Astrocyte of the spinal cord (primary cell): ENCODE measurements around the gene HYCC1.

Experiments used
- DNase-seq: peaks from one replicate; pipeline ENCODE4 v3.0.0; 2011; ENCODE audit warnings: low read depth, low spot score
- H3K4me3 ChIP-seq: 2 replicates; pipeline ENCODE4 v1.5.1; 2011; ENCODE audit warnings: low read depth, mild to moderate bottlenecking, low read length, moderate library complexity
- in situ Hi-C: cut with HindIII; loops from 2 replicates; pipeline ENCODE4 v1.10.0; 2017; ENCODE audit warnings: low sequenced_read_pairs
- TF ChIP-seq, protein P1 (sequence below): IDR thresholded peaks from 2 replicates; pipeline ENCODE4 v1.5.1; 2012; ENCODE audit warnings: low read depth, mild to moderate bottlenecking, low read length, inconsistent platforms

Gene HYCC1

DNA sequence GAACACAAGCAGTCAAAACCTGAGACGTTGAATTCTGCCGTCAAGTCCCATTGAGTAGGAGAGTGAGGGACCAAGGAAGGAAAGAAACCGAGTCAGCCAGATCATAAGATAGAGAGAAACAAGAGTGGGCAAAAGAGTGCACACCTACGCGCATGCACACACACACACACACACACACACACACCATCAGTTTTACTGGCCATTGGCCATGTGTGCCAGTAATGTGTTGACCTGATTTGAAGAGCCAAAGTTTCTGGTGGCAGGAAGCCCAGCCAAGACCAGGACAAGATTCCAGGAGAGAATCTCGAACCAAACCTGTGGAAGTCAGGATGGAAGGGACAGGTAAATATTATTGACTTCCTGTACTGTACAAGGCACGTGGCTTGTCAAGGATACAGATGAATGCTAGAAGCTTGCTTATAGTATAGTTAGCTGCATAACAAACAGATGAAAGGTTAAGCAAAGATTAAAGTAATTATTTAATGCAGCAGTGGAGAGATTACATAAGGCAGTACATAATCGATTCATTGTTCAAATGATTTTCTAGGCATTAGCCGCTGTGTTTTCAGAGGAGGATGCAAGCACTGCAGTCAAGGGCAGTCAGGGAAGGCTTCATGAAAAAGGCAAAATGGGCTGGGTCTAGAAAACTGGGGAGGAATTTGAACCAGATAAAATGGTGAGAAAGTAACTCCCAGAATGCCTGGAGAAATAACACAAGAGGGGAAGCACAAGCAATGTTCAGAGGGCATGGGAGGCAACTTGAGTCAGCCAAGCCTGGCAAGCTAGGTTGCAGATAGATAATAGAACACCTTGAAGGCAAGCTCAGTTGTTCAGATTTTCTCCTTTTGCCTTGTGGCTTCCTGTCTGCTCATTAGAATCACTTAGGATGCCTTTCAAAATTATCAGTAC is 2.7 kb upstream of the HYCC1 start:
- in situ Hi-C loops = no loop called here
- no peak overlapping the region for H3K4me3 ChIP-seq
- TF ChIP-seq, protein P1, sequence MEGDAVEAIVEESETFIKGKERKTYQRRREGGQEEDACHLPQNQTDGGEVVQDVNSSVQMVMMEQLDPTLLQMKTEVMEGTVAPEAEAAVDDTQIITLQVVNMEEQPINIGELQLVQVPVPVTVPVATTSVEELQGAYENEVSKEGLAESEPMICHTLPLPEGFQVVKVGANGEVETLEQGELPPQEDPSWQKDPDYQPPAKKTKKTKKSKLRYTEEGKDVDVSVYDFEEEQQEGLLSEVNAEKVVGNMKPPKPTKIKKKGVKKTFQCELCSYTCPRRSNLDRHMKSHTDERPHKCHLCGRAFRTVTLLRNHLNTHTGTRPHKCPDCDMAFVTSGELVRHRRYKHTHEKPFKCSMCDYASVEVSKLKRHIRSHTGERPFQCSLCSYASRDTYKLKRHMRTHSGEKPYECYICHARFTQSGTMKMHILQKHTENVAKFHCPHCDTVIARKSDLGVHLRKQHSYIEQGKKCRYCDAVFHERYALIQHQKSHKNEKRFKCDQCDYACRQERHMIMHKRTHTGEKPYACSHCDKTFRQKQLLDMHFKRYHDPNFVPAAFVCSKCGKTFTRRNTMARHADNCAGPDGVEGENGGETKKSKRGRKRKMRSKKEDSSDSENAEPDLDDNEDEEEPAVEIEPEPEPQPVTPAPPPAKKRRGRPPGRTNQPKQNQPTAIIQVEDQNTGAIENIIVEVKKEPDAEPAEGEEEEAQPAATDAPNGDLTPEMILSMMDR = no peak
- DNase-seq = no peak

DNA sequence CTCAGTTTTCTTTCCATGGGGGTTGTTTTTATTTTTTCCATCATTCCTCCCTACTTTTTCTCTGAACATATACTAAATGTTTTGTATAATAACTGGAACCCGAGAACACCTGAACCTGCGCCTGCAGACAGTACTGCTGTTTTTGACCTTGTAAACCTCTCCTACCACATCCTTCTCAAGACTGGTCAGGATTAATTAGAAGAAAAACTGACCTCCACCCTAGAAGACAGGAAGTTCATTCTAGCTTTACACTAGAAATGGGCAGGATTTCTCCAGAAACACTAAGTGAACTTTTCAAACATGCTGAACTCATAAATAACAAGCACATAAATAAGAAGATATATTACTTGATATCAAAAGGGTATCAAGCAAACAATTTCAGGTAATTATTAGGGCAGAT is 751 bp upstream of the HYCC1 start:
- no peak overlapping the region for H3K4me3 ChIP-seq
- in situ Hi-C loops = no loop called here
- DNase-seq = no peak
- TF ChIP-seq, protein P1 = no peak

DNA sequence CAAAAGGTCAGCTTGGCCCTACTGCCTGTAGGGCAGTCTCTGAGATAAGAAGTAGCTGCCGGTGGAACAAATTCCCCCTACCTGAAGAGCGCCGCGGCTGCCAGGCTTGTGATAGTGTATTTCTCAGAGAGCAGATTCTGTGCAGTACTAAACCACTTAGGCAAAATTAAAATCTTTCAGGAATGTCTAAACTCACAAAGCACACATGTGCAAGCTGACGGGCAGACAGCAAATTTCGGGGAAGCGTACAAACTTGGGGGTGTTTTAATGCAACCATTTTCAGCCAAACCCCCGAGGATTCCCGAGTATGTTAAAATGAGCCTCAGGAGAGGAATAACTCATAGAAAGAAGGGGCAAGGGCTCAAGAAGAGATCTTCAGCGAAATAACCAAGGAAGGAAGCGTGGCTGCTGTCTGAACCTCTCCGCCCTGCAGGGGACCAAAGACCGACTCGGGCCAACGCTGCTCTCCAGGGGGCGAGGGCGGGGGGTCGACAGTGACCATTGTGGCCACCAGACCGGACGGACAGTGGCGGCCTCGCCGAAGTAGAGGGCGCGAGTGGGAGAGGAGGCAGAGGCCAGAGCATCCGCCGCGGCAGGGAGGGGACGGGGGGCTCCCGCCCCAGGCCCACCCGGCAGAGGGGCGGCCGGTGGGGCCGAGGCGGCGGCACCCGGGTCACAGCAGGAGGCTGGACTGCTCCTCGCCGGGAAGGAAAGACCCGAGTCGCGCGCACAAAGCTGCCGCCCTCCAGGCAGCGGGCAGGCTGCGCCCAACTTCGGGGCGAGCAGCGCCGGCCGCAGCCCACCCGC is 819 bp downstream of the HYCC1 start:
- peak; percentile 30 for DNase-seq
- H3K4me3 ChIP-seq = peak overlapping the region; percentile 90
- in situ Hi-C loops = no loop called here
- TF ChIP-seq, protein P1 = peak; percentile 15

DNA sequence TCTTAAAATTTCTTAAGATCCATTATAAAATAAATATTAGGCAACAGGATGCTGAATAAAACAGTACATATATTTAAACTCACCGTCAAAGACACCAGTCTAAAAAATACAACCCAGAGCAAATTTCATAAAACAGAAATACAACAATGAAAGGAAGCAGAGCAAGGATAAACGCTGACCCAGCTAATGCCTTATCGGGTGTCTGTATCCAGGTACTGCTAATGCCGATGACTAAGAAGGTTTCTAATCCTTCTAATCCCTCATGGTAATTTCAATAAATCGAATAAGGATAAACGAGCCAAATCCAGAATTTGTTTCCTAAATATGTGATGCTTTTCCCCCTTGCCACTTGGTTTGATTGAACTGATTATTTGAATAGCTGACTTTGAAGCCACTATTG is 1.7 kb downstream of the HYCC1 start:
- TF ChIP-seq, protein P1 = no peak
- in situ Hi-C loops = no loop called here
- DNase-seq = no peak
- H3K4me3 ChIP-seq = peak overlapping the region; percentile 90

DNA sequence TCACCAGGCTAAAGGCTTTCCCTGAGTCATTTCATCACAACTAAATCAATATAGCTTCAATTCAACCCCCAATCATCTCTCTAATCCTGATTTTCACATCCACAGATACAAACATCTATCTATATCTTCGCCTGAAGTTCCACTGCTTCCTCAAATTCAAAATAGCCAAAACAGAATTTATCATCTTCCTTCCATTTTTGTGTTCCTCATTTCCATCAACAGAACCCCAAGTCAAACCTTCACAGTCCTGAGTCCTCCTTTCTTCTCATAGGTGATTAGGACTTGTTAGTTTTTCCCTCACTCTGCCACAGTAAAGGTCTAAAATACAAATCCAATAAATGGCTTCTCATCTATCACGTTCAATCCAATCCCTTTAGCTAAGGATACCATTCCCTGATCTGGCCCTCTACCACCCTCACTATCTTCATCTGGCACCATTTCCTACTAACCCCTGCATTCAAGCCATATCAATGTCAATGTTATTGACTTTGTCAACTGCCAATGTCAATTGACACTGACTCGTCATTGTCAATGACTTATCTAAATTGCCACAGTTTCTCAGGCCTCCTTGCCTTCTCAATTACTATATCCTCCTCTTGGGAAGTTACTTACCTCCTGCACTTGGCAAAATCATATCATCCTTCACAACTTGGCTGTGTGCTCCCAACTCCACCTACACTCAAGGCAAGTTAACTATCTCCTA is 2.6 kb downstream of the HYCC1 start:
- TF ChIP-seq, protein P1 = no peak
- in situ Hi-C loops = no loop called here
- DNase-seq = no peak
- H3K4me3 ChIP-seq = no peak overlapping the region

DNA sequence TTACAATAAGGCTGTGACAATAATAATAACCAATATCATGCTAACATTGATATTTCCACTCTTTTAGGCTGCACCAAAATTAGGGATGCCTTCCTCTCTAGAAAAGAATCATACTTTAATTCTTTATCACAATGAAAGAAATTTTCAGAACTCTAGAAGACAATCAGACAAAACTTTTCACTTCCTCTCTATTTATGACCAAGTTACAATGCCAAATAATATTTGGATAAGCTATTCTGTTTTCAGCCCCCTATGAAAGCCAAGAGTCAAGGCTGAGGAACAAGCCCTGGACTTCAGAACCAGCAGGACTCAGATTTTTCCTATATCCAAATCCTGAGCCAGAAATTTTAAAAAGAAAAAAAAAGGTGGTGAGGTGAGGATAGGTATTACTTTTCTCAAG is 4.6 kb downstream of the HYCC1 start:
- no peak overlapping the region for H3K4me3 ChIP-seq
- in situ Hi-C loops = no loop called here
- TF ChIP-seq, protein P1 = no peak
- no peak for DNase-seq
